Measurements from ENCODE around the gene RGSL1.

DNA sequence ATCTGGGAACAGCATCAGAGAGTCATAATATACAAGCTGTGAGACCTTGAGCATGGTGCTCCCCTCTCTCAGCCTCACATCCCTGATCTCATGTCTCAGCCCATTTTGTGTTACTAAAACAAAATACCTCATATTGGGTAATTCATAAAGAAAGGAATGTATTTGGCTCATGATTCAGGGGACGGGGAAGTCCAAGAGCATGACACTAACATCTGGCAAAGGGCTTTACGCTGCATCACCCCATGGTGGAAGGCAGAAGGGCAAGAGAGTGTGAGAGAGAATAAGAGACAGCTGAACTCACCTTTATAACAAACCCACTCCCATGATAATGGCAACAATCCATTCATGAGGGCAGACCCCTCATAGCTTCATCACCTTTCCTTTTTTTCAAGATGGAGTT lies 102.6 kb downstream of the RGSL1 start:
- TF ChIP-seq RAD21 (conservative IDR thresholded peaks at IDR 0.05) (no peak), EP300 (conservative IDR thresholded peaks at IDR 0.05; ENCODE audit: poor library complexity, severe bottlenecking) (no peak), EZH2 (IDR thresholded peaks at IDR 0.05; ENCODE audit: borderline replicate concordance, insufficient read depth, low read length, poor library complexity, severe bottlenecking) (no peak), MXI1 (conservative IDR thresholded peaks at IDR 0.05; ENCODE audit: poor library complexity, severe bottlenecking) (no peak), POLR2AphosphoS5 (IDR thresholded peaks at IDR 0.05) (no peak)
- TF ChIP-seq, protein P1, sequence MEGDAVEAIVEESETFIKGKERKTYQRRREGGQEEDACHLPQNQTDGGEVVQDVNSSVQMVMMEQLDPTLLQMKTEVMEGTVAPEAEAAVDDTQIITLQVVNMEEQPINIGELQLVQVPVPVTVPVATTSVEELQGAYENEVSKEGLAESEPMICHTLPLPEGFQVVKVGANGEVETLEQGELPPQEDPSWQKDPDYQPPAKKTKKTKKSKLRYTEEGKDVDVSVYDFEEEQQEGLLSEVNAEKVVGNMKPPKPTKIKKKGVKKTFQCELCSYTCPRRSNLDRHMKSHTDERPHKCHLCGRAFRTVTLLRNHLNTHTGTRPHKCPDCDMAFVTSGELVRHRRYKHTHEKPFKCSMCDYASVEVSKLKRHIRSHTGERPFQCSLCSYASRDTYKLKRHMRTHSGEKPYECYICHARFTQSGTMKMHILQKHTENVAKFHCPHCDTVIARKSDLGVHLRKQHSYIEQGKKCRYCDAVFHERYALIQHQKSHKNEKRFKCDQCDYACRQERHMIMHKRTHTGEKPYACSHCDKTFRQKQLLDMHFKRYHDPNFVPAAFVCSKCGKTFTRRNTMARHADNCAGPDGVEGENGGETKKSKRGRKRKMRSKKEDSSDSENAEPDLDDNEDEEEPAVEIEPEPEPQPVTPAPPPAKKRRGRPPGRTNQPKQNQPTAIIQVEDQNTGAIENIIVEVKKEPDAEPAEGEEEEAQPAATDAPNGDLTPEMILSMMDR (IDR thresholded peaks at IDR 0.05; ENCODE audit: poor library complexity, severe bottlenecking): no peak
- TF ChIP-seq, protein P2, sequence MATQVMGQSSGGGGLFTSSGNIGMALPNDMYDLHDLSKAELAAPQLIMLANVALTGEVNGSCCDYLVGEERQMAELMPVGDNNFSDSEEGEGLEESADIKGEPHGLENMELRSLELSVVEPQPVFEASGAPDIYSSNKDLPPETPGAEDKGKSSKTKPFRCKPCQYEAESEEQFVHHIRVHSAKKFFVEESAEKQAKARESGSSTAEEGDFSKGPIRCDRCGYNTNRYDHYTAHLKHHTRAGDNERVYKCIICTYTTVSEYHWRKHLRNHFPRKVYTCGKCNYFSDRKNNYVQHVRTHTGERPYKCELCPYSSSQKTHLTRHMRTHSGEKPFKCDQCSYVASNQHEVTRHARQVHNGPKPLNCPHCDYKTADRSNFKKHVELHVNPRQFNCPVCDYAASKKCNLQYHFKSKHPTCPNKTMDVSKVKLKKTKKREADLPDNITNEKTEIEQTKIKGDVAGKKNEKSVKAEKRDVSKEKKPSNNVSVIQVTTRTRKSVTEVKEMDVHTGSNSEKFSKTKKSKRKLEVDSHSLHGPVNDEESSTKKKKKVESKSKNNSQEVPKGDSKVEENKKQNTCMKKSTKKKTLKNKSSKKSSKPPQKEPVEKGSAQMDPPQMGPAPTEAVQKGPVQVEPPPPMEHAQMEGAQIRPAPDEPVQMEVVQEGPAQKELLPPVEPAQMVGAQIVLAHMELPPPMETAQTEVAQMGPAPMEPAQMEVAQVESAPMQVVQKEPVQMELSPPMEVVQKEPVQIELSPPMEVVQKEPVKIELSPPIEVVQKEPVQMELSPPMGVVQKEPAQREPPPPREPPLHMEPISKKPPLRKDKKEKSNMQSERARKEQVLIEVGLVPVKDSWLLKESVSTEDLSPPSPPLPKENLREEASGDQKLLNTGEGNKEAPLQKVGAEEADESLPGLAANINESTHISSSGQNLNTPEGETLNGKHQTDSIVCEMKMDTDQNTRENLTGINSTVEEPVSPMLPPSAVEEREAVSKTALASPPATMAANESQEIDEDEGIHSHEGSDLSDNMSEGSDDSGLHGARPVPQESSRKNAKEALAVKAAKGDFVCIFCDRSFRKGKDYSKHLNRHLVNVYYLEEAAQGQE (IDR thresholded peaks at IDR 0.05; ENCODE audit: borderline replicate concordance): no peak

Measured in neural cell (in vitro differentiated cells).